GM21528 (cell line): ENCODE data around the gene RAC2.
"Not testable (repeated sequence)": the region's sequence is repeated elsewhere in the genome, so short reads cannot be mapped to it uniquely, and the experiment has no call there.

Experiments
- ATAC-seq: cut with Tn5 transposase; IDR thresholded peaks from one replicate; pipeline ENCODE4 v1.9.1; 2021; ENCODE audit warnings: mild to moderate bottlenecking, moderate library complexity; ENCODE audit not compliant: unreplicated experiment, low FRiP score

Gene RAC2

GRCh38 chr22:37208401-37209139 is 35.5 kb downstream of the RAC2 start:
- ATAC-seq: no peak

GRCh38 chr22:37207981-37208380 is 36.1 kb downstream of the RAC2 start:
- ATAC-seq: no peak

- ATAC-seq: no peak
These were observed 36.9 kb downstream of the RAC2 start for GRCh38 chr22:37206841-37207821.

GRCh38 chr22:37206118-37206840 is 37.8 kb downstream of the RAC2 start:
- ATAC-seq: no peak

GRCh38 chr22:37205046-37205445 is 39.0 kb downstream of the RAC2 start:
- no peak for ATAC-seq

GRCh38 chr22:37204045-37204655 is 39.9 kb downstream of the RAC2 start:
- no peak for ATAC-seq

GRCh38 chr22:37203354-37204044 is 40.6 kb downstream of the RAC2 start:
- ATAC-seq: no peak

GRCh38 chr22:37202716-37203115 is 41.4 kb downstream of the RAC2 start:
- no peak for ATAC-seq

GRCh38 chr22:37202001-37202555 is 42.0 kb downstream of the RAC2 start:
- no peak for ATAC-seq

- ATAC-seq: not testable (repeated sequence)
These were observed 42.6 kb downstream of the RAC2 start for GRCh38 chr22:37201443-37201820.

GRCh38 chr22:37199760-37200108 is 44.3 kb downstream of the RAC2 start:
- peak; percentile 11 for ATAC-seq

- peak; percentile 87 for ATAC-seq
These were observed 44.8 kb downstream of the RAC2 start for GRCh38 chr22:37199103-37199759.

- peak; percentile 30 for ATAC-seq
These were observed 45.6 kb downstream of the RAC2 start for GRCh38 chr22:37198258-37199102.

GRCh38 chr22:37197451-37198257 is 46.4 kb downstream of the RAC2 start:
- no peak for ATAC-seq

GRCh38 chr22:37196539-37197450 is 47.3 kb downstream of the RAC2 start:
- ATAC-seq: no peak

GRCh38 chr22:37195921-37196320 is 48.1 kb downstream of the RAC2 start:
- no peak for ATAC-seq
